CD4-positive, alpha-beta T cell treated with Interleukin-15 for 4 hours (primary cell): ENCODE data around the gene TBCK.

Source experiments
- DNase-seq: peaks from one replicate; pipeline ENCODE4 v3.0.0-alpha.2; 2020; ENCODE audit warnings: low spot score

The TBCK gene

GRCh38 chr4:106039796-106040195 is 276.2 kb downstream of the TBCK start:
- DNase-seq = no peak

- DNase-seq = no peak
Measured at GRCh38 chr4:106038908-106039307, 277.1 kb downstream of the TBCK start.

GRCh38 chr4:106038012-106038411 is 278.0 kb downstream of the TBCK start:
- DNase-seq = no peak

GRCh38 chr4:106036848-106037247 is 279.2 kb downstream of the TBCK start:
- DNase-seq = no peak

- DNase-seq = no peak
Measured at GRCh38 chr4:106036334-106036733, 279.7 kb downstream of the TBCK start.

- no peak for DNase-seq
Measured at GRCh38 chr4:106035204-106035603, 280.8 kb downstream of the TBCK start.

GRCh38 chr4:106034751-106035150 is 281.3 kb downstream of the TBCK start:
- no peak for DNase-seq

- no peak for DNase-seq
Measured at GRCh38 chr4:106034220-106034619, 281.8 kb downstream of the TBCK start.

GRCh38 chr4:106033469-106033868 is 282.5 kb downstream of the TBCK start:
- DNase-seq = no peak

GRCh38 chr4:106032851-106033286 is 283.1 kb downstream of the TBCK start:
- no peak for DNase-seq

GRCh38 chr4:106022454-106022853 is 293.6 kb downstream of the TBCK start:
- no peak for DNase-seq

GRCh38 chr4:106021737-106022410 is 294.1 kb downstream of the TBCK start:
- DNase-seq = no peak

GRCh38 chr4:106019771-106020170 is 296.2 kb downstream of the TBCK start:
- DNase-seq = no peak

- DNase-seq = no peak
Measured at GRCh38 chr4:106017975-106018374, 298.0 kb downstream of the TBCK start.

- DNase-seq = no peak
Measured at GRCh38 chr4:106011387-106011786, 304.6 kb downstream of the TBCK start.

- DNase-seq = no peak
Measured at GRCh38 chr4:106010761-106011160, 305.2 kb downstream of the TBCK start.

GRCh38 chr4:106002994-106003393 is 313.0 kb downstream of the TBCK start:
- no peak for DNase-seq

GRCh38 chr4:105998171-105999063 is 317.6 kb downstream of the TBCK start:
- no peak for DNase-seq

- no peak for DNase-seq
Measured at GRCh38 chr4:105996845-105997244, 319.2 kb downstream of the TBCK start.

GRCh38 chr4:105994841-105995501 is 321.0 kb downstream of the TBCK start:
- no peak for DNase-seq

- no peak for DNase-seq
Measured at GRCh38 chr4:105994061-105994460, 321.9 kb downstream of the TBCK start.

- DNase-seq = no peak
Measured at GRCh38 chr4:105992641-105993305, 323.2 kb downstream of the TBCK start.
